HEK293 (cell line): ENCODE data around the gene TNNC1.
A peak's percentile ranks its signal among the peaks of the same experiment; 100 is the strongest.

ENCODE experiments used
- CTCF ChIA-PET: fragments of 350-600 bp; formaldehyde crosslinking; extraction: SDS; loops from one replicate; lab custom pipeline; 2021; ENCODE audit warnings: antibody characterized with exemption; lab: Yijun Ruan, JAX
- POLR2A ChIA-PET: fragments of 300-600 bp; formaldehyde crosslinking; extraction: SDS; loops from one replicate; lab custom pipeline; 2020; ENCODE audit warnings: antibody characterized with exemption, inconsistent platforms; lab: Yijun Ruan, JAX
- H3K27ac ChIP-seq: fragments of 200-500 bp; sonication (Bioruptor generic); 2 replicates; pipeline ENCODE4 v1.5.1; 2014; ENCODE audit warnings: low read depth, low read length, control low read depth, inconsistent platforms; ENCODE audit errors: extremely low read depth
- H3K36me3 ChIP-seq, 2 experiments: fragments of 200-500 bp in 1 of 2; sonication (Bioruptor generic) in 1 of 2; 1 replicate in 1 of 2; 2 replicates in 1 of 2; pipeline ENCODE4 v1.5.1; 2014 to 2017; ENCODE audit warnings: inconsistent platforms in 2 of 2, low read length in 2 of 2; ENCODE audit not compliant: control insufficient read depth in 2 of 2, insufficient read depth in 1 of 2
- H3K4me1 ChIP-seq: fragments of 200-500 bp; sonication (Bioruptor generic); 2 replicates; pipeline ENCODE4 v1.5.1; 2014; ENCODE audit warnings: mild to moderate bottlenecking, low read length, inconsistent platforms; ENCODE audit not compliant: control insufficient read depth, insufficient read depth
- H3K4me3 ChIP-seq: 2 replicates; pipeline ENCODE4 v1.5.1; 2011; ENCODE audit warnings: low read depth, mild to moderate bottlenecking, control low read depth, low read length, moderate library complexity
- H3K9me3 ChIP-seq: fragments of 200-500 bp; sonication (Bioruptor generic); 2 replicates; pipeline ENCODE4 v1.5.1; 2014; ENCODE audit warnings: low read depth, low read length, inconsistent platforms; ENCODE audit not compliant: control insufficient read depth, insufficient read depth
- AEBP2 ChIP-seq: fragments of 450-650 bp; formaldehyde crosslinking; IDR thresholded peaks from 2 replicates; pipeline ENCODE4 v1.5.1; 2016; ENCODE audit warnings: missing biosample characterization, missing genetic modification characterization, borderline replicate concordance
- GLI2 ChIP-seq: fragments of 450-650 bp; formaldehyde crosslinking; IDR thresholded peaks from 2 replicates; pipeline ENCODE4; 2017; ENCODE audit warnings: missing biosample characterization, missing genetic modification characterization, low read depth, borderline replicate concordance
- GLIS1 ChIP-seq: fragments of 450-650 bp; formaldehyde crosslinking; IDR thresholded peaks from 2 replicates; pipeline ENCODE4 v1.5.1; 2016; ENCODE audit warnings: missing biosample characterization, missing genetic modification characterization
- GLIS2 ChIP-seq: fragments of 450-650 bp; formaldehyde crosslinking; IDR thresholded peaks from 2 replicates; pipeline ENCODE4 v1.5.1; 2016; ENCODE audit warnings: missing biosample characterization, missing genetic modification characterization
- OSR2 ChIP-seq: fragments of 450-650 bp; formaldehyde crosslinking; IDR thresholded peaks from 2 replicates; pipeline ENCODE4 v1.5.1; 2016; ENCODE audit warnings: missing biosample characterization, missing genetic modification characterization
- PATZ1 ChIP-seq: fragments of 450-650 bp; formaldehyde crosslinking; IDR thresholded peaks from 2 replicates; pipeline ENCODE4 v1.5.1; 2016; ENCODE audit warnings: missing biosample characterization, missing genetic modification characterization
- SCRT2 ChIP-seq: fragments of 450-650 bp; formaldehyde crosslinking; IDR thresholded peaks from 2 replicates; pipeline ENCODE4 v1.5.1; 2016; ENCODE audit warnings: missing biosample characterization, missing genetic modification characterization
- ZBTB7A ChIP-seq: fragments of 450-650 bp; formaldehyde crosslinking; IDR thresholded peaks from 2 replicates; pipeline ENCODE4 v1.5.1; 2016; ENCODE audit warnings: low read depth, missing biosample characterization, missing genetic modification characterization
- ZIC2 ChIP-seq: fragments of 450-650 bp; formaldehyde crosslinking; IDR thresholded peaks from 2 replicates; pipeline ENCODE4 v1.5.1; 2016; ENCODE audit warnings: missing biosample characterization, missing genetic modification characterization
- ZNF121 ChIP-seq: fragments of 450-650 bp; formaldehyde crosslinking; IDR thresholded peaks from 2 replicates; pipeline ENCODE4 v1.5.1; 2016; ENCODE audit warnings: missing biosample characterization, missing genetic modification characterization
- ZNF132 ChIP-seq: fragments of 450-650 bp; formaldehyde crosslinking; IDR thresholded peaks from 2 replicates; pipeline ENCODE4 v1.5.1; 2017; ENCODE audit warnings: missing biosample characterization, missing genetic modification characterization, borderline replicate concordance
- ZNF140 ChIP-seq: fragments of 450-650 bp; formaldehyde crosslinking; IDR thresholded peaks from 2 replicates; pipeline ENCODE4 v1.5.1; 2016; ENCODE audit warnings: missing biosample characterization, missing genetic modification characterization
- ZNF157 ChIP-seq: fragments of 450-650 bp; formaldehyde crosslinking; IDR thresholded peaks from 2 replicates; pipeline ENCODE4 v1.5.1; 2016; ENCODE audit warnings: missing biosample characterization, missing genetic modification characterization
- ZNF223 ChIP-seq: fragments of 450-650 bp; formaldehyde crosslinking; IDR thresholded peaks from 2 replicates; pipeline ENCODE4 v1.5.1; 2016; ENCODE audit warnings: missing biosample characterization, missing genetic modification characterization
- ZNF302 ChIP-seq: fragments of 450-650 bp; formaldehyde crosslinking; IDR thresholded peaks from 2 replicates; pipeline ENCODE4 v1.5.1; 2016; ENCODE audit warnings: missing biosample characterization, missing genetic modification characterization, low read depth
- ZNF394 ChIP-seq: fragments of 450-650 bp; formaldehyde crosslinking; IDR thresholded peaks from 2 replicates; pipeline ENCODE4 v1.5.1; 2016; ENCODE audit warnings: missing biosample characterization, missing genetic modification characterization, mild to moderate bottlenecking, moderate library complexity, borderline replicate concordance
- ZNF501 ChIP-seq: fragments of 450-650 bp; formaldehyde crosslinking; IDR thresholded peaks from 2 replicates; pipeline ENCODE4 v1.5.1; 2016; ENCODE audit warnings: missing biosample characterization, missing genetic modification characterization
- ZNF560 ChIP-seq: fragments of 450-650 bp; formaldehyde crosslinking; IDR thresholded peaks from 2 replicates; pipeline ENCODE4 v1.5.1; 2017; ENCODE audit warnings: missing biosample characterization, missing genetic modification characterization, borderline replicate concordance
- ZNF571 ChIP-seq: fragments of 450-650 bp; formaldehyde crosslinking; IDR thresholded peaks from 2 replicates; pipeline ENCODE4 v1.5.0; 2017; ENCODE audit warnings: missing biosample characterization, missing genetic modification characterization
- ZNF776 ChIP-seq: fragments of 450-650 bp; formaldehyde crosslinking; IDR thresholded peaks from 2 replicates; pipeline ENCODE4 v1.5.0; 2017; ENCODE audit warnings: missing biosample characterization, missing genetic modification characterization, borderline replicate concordance
- ZNF777 ChIP-seq: fragments of 450-650 bp; formaldehyde crosslinking; IDR thresholded peaks from 2 replicates; pipeline ENCODE4 v1.5.1; 2017; ENCODE audit warnings: missing biosample characterization, missing genetic modification characterization, borderline replicate concordance
- ZNF830 ChIP-seq: fragments of 450-650 bp; IDR thresholded peaks from 2 replicates; pipeline ENCODE4 v1.5.0; 2018; ENCODE audit warnings: missing biosample characterization, missing genetic modification characterization, low read depth, mild to moderate bottlenecking, moderate library complexity
- ZSCAN23 ChIP-seq: fragments of 450-650 bp; formaldehyde crosslinking; IDR thresholded peaks from 2 replicates; pipeline ENCODE4 v1.5.1; 2016; ENCODE audit warnings: missing biosample characterization, missing genetic modification characterization
- ZXDB ChIP-seq: fragments of 450-650 bp; formaldehyde crosslinking; IDR thresholded peaks from 2 replicates; pipeline ENCODE4 v1.5.1; 2016; ENCODE audit warnings: missing biosample characterization, missing genetic modification characterization

TNNC1 gene

GRCh38 chr3:52493232-52494017 is 39.6 kb upstream of the TNNC1 start:
- POLR2A ChIA-PET = no interaction called here
- Histone ChIP-seq H3K36me3 (peaks cover 0 to 47% of the 10 kb centered on the region in 2 experiments; a peak in 1 of 3 replicates), H3K4me1 (no peaks in the 10 kb centered on the region), H3K27ac (no peak overlapping the region), H3K9me3 (no peaks in the 10 kb centered on the region), H3K4me3 (no peak overlapping the region)
- TF ChIP-seq GLIS1 = peak; percentile 83
- TF ChIP-seq ZNF302 (tag by site-specific recombination) = no peak
- TF ChIP-seq OSR2 (tag by site-specific recombination) = no peak
- TF ChIP-seq AEBP2 (tag by site-specific recombination) = no peak
- TF ChIP-seq SCRT2 (tag by site-specific recombination) = 0 out of 2 replicates have a peak, but pooled peaks have one; percentile 11
- no peak for TF ChIP-seq ZNF140 (tag by site-specific recombination)
- TF ChIP-seq ZIC2 (tag by site-specific recombination) = peak; percentile 44
- CTCF ChIA-PET = no interaction called here

- Histone ChIP-seq H3K9me3 (no peaks in the 10 kb centered on the region), H3K36me3 (peaks cover 0 to 60% of the 10 kb centered on the region in 2 experiments; a peak in 1 of 3 replicates), H3K4me1 (no peaks in the 10 kb centered on the region), H3K27ac (no peak overlapping the region), H3K4me3 (no peak overlapping the region)
- TF ChIP-seq ZNF121 = no peak
- POLR2A ChIA-PET = no interaction called here
- CTCF ChIA-PET = no interaction called here
These were observed 38.2 kb upstream of the TNNC1 start for GRCh38 chr3:52492059-52492458.

- CTCF ChIA-PET = interaction anchor here (0.7 kb wide), 1 partner anchor 11 kb away, joined by 3 read pairs; no protein-coding TSS in a partner anchor
- H3K27ac ChIP-seq = no peak overlapping the region
- TF ChIP-seq ZNF777 (tag by site-specific recombination) = no peak
- no peak for TF ChIP-seq PATZ1 (tag by site-specific recombination)
- no peak for TF ChIP-seq ZNF132 (tag by site-specific recombination)
- no peak for TF ChIP-seq ZNF830 (tag by site-specific recombination)
- TF ChIP-seq ZBTB7A (tag by site-specific recombination) = no peak
- no peak for TF ChIP-seq ZNF223 (tag by site-specific recombination)
- no peak for TF ChIP-seq GLI2
- no peak for TF ChIP-seq ZNF776 (tag by site-specific recombination)
- TF ChIP-seq ZXDB (tag by site-specific recombination) = no peak
- TF ChIP-seq ZNF157 (tag by site-specific recombination) = no peak
- TF ChIP-seq GLIS2 (tag by site-specific recombination) = no peak
- TF ChIP-seq ZNF571 (tag by site-specific recombination) = no peak
- no peak for TF ChIP-seq ZNF560 (tag by site-specific recombination)
- TF ChIP-seq ZNF394 (tag by site-specific recombination) = no peak
- no peak for TF ChIP-seq ZNF501 (tag by site-specific recombination)
- no peak for TF ChIP-seq ZSCAN23 (tag by site-specific recombination)
- no peak overlapping the region for H3K4me3 ChIP-seq
- peaks cover 2 to 69% of the 10 kb centered on the region in 2 experiments; a peak in 1 of 3 replicates for H3K36me3 ChIP-seq
- POLR2A ChIA-PET = no interaction called here
- no peaks in the 10 kb centered on the region for H3K4me1 ChIP-seq
- no peaks in the 10 kb centered on the region for H3K9me3 ChIP-seq
These were observed 37.2 kb upstream of the TNNC1 start for GRCh38 chr3:52490939-52491526.
